Stimulated activated CD4-positive, alpha-beta T cell treated with anti-CD3 and anti-CD28 coated beads, Interleukin-12 subunit alpha, Interleukin-12 subunit beta, amount 100 ng/mL, for 48 hours (primary cell): ENCODE measurements around the gene TEC.
"Not testable (repeated sequence)": the region's sequence is repeated elsewhere in the genome, so short reads cannot be mapped to it uniquely, and the experiment has no call there.

Experiments
- DNase-seq, 3 donors: peaks; one replicate each; pipeline ENCODE4 v3.0.0-alpha.2; 2020; ENCODE audit warnings: low read depth in 2 of 3, low spot score in 1 of 3

Gene TEC

DNA sequence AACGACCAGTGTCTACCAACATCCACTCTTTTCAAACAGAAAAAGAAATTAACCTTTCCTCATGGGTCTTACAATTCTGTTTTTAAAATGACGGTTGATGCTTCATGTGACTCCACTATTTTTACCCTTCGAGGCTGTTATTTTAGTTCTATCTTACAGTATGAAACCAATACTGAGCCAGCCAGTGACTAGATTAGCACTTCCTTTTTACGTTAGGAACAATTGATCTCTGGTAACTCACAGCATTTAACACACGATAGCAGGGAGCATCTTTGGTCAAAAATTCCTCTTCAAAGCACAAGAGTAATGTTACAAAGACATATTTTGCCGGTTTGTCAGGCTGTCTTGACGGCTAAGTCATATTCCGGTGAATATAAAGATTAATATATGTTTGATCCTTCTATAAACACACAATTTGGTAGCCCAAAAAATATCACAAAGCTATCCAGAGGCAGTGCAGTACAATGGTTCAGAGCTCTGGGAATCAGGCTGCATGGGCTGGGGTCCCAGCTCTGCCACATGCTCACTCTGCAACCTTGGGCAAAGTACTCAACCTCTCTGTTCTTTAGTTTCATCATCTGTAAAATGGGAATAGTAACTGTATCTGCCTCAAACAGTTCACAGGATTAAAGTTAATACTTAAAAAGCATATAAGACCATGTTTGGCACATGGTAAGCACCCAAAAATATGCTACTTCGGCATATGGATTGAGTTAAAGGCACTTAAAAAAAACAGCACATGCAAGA lies 72.7 kb downstream of the TEC start:
- DNase-seq, result no peak

DNA sequence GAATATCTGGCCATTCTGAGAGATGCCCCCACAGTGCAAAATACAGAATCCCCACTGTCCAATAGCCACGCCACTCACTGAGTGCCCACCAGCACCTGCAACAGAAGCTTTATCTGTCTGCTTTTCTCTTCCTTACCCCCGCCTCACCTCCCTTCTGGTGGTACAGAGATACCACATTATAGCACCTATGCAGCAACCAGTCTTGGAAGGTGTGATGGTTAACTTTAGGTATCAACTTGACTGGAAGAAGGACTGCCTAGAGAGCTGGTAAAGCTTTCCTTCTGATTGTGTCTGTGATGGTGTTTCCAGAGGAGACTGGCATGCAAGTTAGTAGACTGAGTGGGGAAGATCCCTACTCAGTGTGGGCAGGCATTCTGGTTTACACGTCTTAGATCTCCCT lies 73.8 kb downstream of the TEC start:
- no peak for DNase-seq

DNA sequence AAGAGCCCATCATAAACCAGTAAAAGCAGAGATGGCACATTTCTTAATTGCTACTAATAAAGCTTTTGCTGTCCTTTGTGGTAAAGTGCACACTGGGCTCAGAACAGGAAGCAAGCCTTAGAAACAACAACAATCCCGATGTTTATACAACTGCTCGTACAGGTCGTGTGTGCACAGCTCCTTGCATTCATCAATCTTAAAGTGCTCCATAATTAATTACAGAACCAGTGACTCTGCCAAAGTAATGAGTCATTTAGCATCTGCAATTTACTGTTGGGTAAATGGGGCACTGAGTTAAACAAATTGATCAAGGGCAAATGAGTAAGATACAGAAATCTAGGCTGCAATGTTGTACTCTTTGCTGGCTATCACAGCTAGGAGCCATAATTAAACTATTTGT lies 74.3 kb downstream of the TEC start:
- DNase-seq, result no peak

DNA sequence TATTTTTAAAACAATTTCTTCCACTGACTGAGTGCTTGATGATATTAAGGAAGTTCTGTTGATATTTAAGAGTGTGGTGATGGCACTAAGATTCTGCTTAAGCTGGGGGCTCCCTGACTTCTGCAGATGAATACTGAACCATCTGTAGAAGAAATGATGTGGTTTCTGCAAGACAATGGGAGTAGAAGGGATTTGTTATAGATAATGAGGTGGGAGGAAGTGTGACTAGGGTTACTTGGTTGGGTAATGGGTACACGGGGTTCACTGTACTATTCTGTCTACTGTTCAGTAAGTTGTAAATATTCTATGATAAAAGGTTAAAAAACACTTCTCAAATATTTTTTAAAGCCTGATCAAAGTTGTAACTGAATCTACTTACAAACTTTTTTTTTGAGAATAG lies 74.7 kb downstream of the TEC start:
- DNase-seq, result no peak

DNA sequence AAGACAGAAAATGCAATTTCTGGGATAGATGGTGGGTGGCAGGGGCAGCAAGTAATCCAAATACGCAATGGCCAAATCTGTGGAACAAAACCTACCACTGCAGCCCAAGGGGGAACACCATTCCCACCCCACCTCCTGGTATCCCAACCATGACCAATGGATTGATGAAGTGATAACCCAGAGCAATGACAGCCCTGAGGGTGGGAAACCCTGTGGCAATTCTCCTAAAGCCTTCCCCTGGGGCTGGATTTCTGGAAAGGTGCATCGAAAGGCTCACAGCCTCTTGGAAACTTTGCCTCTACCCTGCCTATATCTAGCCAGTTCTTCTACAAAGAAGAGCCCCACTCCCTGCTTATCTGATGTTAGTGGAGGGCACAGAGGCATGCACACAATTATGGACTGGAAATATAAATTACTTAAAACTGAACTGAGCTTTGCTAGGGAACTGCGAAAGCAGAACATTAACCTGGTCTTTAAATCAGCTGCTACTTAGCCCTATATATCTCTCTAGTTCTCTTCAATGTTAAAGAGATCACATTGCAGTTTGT lies 75.6 kb downstream of the TEC start:
- no peak for DNase-seq

DNA sequence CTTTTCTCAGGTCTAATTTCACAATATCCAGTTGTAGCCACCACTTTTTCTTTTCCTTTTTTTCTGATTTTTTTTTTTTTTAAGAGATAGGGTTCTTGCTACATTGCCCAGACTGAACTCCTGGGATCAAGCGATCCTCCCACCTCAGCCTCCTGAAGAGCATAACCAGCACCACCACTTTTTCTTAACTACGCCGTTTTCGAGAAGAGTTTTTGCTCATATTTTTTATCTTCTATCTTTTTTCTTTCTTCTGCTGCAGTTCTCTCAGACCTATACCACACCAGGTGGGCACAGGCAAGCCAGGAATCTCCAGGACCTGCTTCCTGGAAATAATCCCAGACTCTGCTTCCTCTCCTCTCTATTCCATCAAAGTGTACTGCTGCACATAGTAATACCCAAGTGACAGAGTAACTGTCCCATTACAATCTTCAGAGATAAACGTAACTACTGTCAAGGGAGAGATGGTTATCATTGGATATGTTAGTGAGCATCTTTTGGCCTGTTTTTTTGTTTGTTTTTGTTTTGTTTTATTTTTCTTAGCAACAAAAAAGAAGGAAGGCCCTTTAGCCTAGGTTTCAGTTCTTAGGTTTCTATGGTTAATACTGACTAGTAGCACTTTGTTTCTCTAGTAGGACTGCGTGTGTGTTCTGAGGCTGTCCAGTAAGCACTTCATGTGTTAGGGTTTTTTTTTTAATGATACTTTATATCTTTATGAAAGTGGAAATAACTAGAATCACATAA lies 76.4 kb downstream of the TEC start:
- no peak for DNase-seq

DNA sequence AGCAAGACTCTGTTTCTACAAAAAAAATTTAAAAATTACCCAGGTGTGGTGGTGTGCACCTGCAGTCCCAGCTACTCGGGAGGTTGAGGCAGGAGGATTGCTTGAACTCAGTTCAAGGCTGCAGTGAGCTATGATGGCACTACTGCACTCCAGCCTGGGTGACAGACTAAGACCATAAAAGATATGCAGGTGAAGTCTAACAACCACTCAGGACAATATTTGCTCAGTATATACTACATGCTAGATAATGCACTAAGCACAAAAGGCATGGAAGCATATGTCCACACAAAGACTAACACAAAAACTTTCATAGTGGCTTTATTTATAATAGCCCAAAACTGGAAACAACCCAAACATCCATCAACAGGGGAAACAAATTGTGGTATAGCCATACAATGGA lies 77.9 kb downstream of the TEC start:
- no peak for DNase-seq

DNA sequence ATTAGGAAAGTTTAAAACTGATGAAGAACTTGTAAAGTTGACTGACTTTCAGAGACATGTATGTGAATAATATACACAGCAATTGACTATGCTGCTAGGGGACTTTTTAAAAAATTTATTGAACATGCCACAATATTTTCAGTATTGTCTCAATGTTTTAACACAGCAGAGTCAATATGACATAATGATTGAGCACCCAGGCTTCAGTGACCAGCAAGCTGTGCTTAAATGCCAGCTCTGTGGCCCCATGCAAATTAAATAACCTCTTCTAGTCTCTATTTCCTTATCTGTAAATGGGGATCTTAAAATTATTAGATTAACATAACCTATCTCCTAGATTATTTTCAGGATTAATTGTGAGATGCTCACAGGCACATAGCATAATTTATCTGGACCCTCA lies 78.8 kb downstream of the TEC start:
- no peak for DNase-seq

DNA sequence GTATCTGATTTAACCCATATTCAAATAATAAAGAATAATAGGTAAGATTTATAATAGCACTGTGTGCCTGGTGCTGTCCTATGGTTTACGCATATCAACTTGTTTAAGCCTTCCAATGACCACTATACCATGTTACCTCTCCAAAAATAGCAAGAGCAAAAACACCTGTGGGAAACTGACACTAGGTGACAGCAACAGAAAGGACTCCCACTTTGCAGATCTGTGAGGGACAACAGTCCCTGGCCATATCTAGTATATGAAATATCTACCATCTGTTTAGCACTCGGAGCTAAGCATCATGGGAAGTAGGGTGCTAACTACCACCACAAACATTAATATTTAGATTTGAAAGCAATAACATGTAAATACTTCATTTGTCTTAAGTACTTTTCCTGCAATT lies 79.9 kb downstream of the TEC start:
- DNase-seq, result no peak

DNA sequence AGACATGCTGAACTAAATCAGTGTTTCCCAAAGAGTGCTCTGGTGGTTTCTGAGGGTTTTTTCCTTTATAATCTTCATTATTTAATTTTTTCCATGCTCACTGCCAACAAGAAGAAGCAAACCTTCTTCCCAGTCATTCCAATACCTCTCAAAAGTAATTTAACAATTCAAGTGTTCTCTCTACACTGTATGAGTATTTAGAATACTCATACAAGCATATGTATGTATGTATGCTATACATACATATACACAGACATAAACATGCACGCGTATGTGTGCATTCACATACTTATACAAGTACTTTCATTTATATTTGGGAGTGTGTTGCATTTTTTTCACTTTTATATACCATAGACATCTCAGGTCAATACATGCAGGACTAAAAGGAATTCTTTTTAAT lies 81.2 kb downstream of the TEC start:
- DNase-seq, result no peak

DNA sequence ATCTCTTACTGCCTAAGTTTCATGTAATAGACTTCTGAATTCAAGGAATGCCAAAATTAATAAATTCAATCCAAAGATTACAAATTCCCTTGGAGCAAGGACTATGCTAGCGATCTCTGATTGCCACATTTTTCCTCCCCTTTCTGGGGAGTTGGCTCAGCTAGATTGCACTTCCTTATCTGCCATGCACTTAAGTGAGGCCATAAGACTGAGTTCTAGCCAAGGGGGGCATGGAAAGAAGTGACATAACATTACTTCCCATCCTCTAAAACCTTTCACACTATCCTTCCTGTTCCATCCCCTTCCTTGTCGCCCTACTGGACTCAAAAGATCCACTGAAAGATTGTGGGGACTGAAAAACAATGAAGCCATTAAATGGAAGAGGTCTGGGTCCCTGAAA lies 81.8 kb downstream of the TEC start:
- DNase-seq, result no peak

DNA sequence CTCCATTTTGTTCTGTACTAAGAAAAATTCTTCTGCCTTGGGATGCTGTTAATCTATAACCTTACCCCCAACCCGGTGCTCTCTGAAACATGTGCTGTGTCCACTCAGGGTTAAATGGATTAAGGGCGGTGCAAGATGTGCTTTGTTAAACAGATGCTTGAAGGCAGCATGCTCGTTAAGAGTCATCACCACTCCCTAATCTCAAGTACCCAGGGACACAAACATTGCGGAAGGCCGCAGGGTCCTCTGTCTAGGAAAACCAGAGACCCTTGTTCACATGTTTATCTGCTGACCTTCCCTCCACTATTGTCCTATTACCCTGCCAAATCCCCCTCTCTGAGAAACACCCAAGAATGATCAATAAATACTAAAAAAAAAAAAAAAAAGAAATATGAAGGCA lies 82.6 kb downstream of the TEC start:
- DNase-seq, result not testable (repeated sequence)

DNA sequence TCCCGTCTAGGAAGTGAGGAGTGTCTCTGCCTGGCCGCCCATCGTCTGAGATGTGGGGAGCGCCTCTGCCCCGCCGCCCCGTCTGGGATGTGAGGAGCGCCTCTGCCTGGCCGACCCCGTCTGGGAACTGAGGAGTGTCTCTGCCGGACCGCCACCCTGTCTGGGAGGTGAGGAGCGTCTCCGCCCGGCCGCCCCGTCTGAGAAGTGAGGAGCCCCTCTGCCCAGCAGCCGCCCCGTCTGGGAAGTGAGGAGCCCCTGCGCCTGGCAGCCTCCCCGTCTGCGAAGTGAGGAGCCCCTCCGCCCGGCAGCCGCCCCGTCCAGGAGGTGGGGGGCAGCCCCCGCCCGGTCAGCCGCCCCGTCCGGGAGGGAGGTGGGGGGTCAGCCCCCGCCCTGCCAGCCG lies 83.2 kb downstream of the TEC start:
- DNase-seq, result not testable (repeated sequence)

DNA sequence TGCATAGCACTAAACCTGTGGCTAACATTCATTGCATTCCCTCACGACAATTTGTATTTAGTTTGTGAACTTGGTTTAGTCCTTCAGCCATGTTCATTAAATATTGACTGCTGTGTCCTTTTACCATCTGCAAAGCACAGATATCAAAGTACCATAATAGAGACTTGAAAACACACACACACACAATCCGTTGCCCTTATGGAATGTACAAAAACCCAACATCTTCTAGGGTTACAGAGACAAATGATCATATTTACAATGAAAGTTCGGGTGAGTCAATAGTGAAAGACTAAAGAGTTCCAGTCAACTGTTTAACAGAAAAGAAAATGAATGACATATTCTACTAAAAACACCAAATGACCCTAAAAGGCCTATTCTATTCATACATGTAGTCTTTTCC lies 84.8 kb downstream of the TEC start:
- no peak for DNase-seq

DNA sequence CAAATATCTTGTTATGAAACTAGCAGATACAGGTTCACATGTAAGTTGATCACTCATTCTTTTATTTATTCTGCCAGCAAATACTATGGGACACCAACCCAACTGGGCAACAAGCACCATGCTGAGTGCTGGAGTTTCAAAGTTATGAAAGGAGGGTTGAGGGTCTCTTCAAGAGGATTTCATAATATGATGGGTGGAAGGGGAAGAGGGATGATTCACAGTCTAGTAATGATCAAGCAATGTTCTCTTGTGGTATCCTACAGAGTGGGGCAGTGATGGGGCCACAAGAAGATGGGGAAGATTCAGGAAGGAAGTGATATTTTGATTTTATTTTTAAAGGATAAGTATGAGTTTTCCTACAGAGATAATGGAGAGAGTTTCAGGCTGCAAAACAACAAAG lies 89.4 kb downstream of the TEC start:
- no peak for DNase-seq

DNA sequence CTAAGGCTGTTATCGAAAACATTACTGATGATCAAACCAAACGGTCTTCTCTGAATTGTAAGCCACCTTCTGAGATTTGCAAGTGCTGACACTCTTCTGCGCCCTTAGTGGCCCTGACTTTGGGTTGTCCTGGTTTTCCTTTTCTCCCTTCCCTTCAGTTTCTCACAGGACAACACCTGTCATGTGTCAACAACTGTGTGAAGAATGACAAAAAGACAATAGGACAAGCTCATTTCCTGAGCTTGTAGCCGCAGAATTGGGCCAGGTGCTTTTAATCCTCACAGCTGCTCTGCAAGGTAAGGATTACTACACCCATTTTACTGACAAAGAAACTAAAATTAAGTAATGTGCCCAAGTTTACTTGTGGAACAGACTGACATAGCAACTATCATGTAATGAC lies 90.7 kb downstream of the TEC start:
- DNase-seq, result no peak

DNA sequence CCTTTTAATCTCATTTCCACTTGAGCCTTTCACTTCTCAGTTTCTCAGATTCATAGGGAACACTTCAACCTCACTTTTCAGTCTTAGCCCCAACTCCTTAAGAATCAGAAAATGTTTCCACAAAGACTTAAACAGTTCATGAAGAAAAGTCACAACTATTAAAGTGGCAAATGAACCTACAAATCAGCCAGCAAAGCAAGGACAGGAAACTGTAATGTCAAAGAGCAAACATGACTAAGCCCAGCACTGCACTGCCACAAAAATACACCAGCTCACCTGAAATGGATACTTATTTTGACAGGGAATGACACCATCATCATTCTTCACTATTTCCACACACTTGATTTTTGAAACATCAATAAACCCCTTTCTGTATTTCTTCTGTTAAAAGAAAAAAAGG lies 93.8 kb downstream of the TEC start:
- no peak for DNase-seq

DNA sequence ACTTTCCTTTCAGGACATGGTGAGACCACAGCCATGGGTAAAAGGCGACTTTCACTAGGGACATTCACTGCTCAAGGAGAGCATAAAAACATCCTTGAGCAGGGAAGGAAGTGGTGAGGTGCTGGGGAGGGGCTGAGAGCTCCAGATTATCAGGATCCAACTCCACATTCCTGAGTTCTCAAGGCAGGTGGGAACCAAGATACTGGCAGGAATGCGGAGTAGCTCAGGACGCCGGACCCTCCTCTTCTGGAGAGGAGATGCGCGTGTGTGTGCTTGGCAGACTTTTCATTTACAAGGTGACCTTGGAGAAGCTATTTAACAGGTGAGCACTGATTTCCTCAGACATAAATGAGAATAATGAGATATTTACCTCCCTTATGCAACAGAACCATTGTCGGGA lies 94.3 kb downstream of the TEC start:
- no peak for DNase-seq

DNA sequence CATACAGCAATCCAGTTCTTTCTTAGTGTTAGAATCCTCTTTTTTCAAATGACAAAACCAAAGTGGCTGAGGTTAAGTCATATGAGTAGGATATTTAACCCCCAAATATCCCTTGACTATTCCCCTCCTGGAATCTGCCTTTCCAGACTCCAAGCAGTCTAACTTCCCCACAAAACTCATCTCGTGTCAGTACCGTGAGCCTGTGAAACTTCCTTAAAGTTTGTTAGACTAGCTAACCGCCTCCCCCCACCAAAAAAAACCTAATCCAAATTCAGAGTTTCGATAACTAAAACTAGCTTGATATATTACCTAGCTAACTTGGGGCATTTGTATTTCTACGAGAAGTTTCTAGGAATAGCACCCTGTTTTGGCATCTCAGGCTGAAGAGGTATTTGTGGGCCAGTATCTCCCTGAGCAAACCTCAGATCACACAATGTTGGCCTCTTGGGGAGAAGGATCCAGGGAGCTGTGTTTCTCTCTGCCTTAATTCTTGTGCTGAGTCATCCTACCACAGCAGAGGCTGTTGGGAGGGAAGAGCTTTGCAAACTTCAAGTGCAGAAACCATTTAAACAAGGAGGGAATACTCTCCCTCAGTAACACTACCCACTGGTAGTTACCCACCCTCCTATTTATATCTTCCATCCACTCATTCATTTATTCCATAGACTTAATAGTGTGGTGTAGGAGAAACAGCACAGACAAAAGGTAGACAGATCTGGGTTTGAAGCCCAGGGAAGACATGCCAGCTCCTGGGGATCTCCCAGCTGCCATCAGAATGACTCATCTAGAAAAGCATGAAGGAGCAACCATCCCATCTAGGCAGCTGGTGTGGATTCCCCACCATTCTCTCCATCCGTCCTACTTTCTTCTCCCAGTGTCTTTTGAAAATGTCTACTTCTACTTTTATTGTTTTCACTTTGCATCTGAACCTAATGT lies 96.3 kb downstream of the TEC start:
- no peak for DNase-seq

DNA sequence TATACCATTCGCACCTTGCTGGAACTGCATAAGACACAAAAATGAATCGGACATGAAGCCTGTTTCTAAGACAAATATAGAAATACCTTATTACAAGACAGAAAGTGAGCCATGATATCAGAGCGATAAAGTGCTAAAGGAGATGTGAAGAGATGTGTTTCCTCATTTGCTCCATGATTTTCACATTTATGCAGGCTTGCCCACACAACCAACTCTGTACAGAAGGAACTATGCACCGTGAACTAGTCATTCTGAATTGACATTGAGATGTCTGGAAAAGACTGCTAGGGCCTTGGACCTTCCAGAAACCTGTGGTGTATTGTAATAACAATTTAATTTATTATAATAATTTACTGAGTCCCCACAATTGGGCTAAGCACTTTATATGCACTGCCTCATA lies 97.0 kb downstream of the TEC start:
- DNase-seq, result no peak

DNA sequence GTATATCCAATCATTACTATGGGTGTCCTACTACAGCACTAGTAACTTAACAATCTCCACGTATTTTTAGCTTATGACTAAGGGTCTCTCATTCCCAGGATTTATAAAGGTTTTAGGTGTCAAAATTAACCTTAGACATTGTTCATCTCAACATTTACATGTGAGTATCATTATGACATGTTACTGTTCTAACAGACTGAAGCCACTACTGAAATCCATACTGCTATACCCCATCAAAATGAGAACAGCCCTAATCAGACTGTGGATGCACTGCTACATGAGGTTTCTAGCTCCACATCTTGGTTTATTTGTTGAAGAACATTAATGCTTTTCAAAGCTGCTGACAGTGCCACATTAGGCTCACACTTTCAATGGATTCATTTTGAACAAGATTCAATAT lies 100.0 kb downstream of the TEC start:
- no peak for DNase-seq
